GM12878 (cell line): ENCODE results near the gene MYBL2. TPM values are rescaled to one million over a fixed set of nuclear protein-coding genes. Genes with fewer than 3 reads are reported as not detected.

Experiments
- ATAC-seq: fragments of 200-7000 bp; cut with Tn5 transposase; 3 replicates; pipeline ENCODE4 v1.9.1; 2020; ENCODE audit warnings: mild to moderate bottlenecking, moderate library complexity
- BruUV-seq: library from RNA; stranded (reverse); fragments of 400-500 nt; replicated peaks from 2 replicates; lab custom pipeline; 2021; lab: Mats Ljungman, UMichigan
- CTCF ChIA-PET: fragments of 300-600 bp; sonication (Branson Sonifier 250); formaldehyde crosslinking; extraction: SDS; loops from one replicate; lab custom pipeline; 2021; ENCODE audit warnings: inconsistent platforms; lab: Yijun Ruan, JAX
- POLR2A ChIA-PET: fragments of 350-600 bp; formaldehyde crosslinking; extraction: SDS; loops from one replicate; lab custom pipeline; 2021; ENCODE audit warnings: inconsistent platforms; lab: Charles Lee
- RAD21 ChIA-PET: fragments of 300-600 bp; sonication (Branson Sonifier 250); formaldehyde crosslinking; loops from one replicate; lab custom pipeline; 2023; ENCODE audit warnings: antibody characterized with exemption; ENCODE audit not compliant: unreplicated experiment; lab: Charles Lee
- SMC1A ChIA-PET: fragments of 300-600 bp; sonication (Branson Sonifier 250); formaldehyde crosslinking; loops from one replicate; lab custom pipeline; 2023; ENCODE audit not compliant: unreplicated experiment, uncharacterized antibody; lab: Charles Lee
- DNase-seq: peaks from one replicate; pipeline ENCODE4 v3.0.0-alpha.2; 2011; ENCODE audit warnings: low read depth, low spot score
- FAIRE-seq: peaks from 3 replicates; lab custom pipeline; 2011; peaks lifted over from hg19 to GRCh38; lab: Jason Lieb, UNC
- H2AFZ ChIP-seq: 2 replicates; pipeline ENCODE4 v1.6.0; 2011; ENCODE audit warnings: low read depth, low read length, control low read depth; ENCODE audit not compliant: control insufficient read depth
- H3K27ac ChIP-seq: 2 replicates; pipeline ENCODE4 v1.5.1; 2011; ENCODE audit warnings: control low read depth; ENCODE audit not compliant: control insufficient read depth, insufficient read depth
- H3K27me3 ChIP-seq, 2 experiments: replicated peaks in 1 of 2; 2 replicates each; pipeline versions ENCODE4 v1.6.0 to v1.6.1; 2011; ENCODE audit warnings: low read length in 1 of 2; ENCODE audit not compliant: control insufficient read depth in 2 of 2, insufficient read depth in 2 of 2
- H3K36me3 ChIP-seq, 2 experiments: 2 replicates each; pipeline ENCODE4 v1.5.1; 2011; ENCODE audit warnings: low read length in 1 of 2; ENCODE audit not compliant: control insufficient read depth in 2 of 2, insufficient read depth in 2 of 2
- H3K4me1 ChIP-seq: 2 replicates; pipeline ENCODE4 v1.6.1; 2011; ENCODE audit warnings: mild to moderate bottlenecking, low read length, moderate library complexity, mixed read lengths; ENCODE audit not compliant: control insufficient read depth, insufficient read depth
- H3K4me2 ChIP-seq: 2 replicates; pipeline ENCODE4 v1.6.0; 2011; ENCODE audit warnings: control low read depth; ENCODE audit not compliant: control insufficient read depth, insufficient read depth
- H3K4me3 ChIP-seq: fragments of 200-600 bp; sonication (generic); 2 replicates; pipeline ENCODE4 v1.5.1; 2016
- H3K79me2 ChIP-seq: 2 replicates; pipeline ENCODE4 v1.6.0; 2011; ENCODE audit warnings: low read length; ENCODE audit not compliant: control insufficient read depth, insufficient read depth
- H3K9ac ChIP-seq: 2 replicates; pipeline ENCODE4 v1.8.0; 2011; ENCODE audit warnings: low read length, control low read depth, mixed read lengths; ENCODE audit not compliant: control insufficient read depth, insufficient read depth
- H3K9me3 ChIP-seq: replicated peaks from 3 replicates; pipeline ENCODE4 v1.5.1; 2011; ENCODE audit warnings: mild to moderate bottlenecking, low read length; ENCODE audit not compliant: control insufficient read depth, insufficient read depth
- H4K20me1 ChIP-seq: 2 replicates; pipeline ENCODE4 v1.6.0; 2011; ENCODE audit not compliant: control insufficient read depth, insufficient read depth
- MEF2A ChIP-seq: IDR thresholded peaks from 2 replicates; pipeline ENCODE4 v1.6.1; 2011; ENCODE audit warnings: low read depth, mild to moderate bottlenecking, low read length, moderate library complexity; ENCODE audit not compliant: insufficient read depth
- NR2F1 ChIP-seq: fragments of 450-650 bp; conservative IDR thresholded peaks from 2 replicates; pipeline ENCODE4 v1.6.1; 2017; ENCODE audit warnings: mild to moderate bottlenecking
- SMAD1 ChIP-seq: fragments of 450-650 bp; IDR thresholded peaks from 2 replicates; pipeline ENCODE4 v1.6.1; 2018; ENCODE audit warnings: mild to moderate bottlenecking, low read depth; ENCODE audit not compliant: partially characterized antibody
- ZBTB33 ChIP-seq: fragments of 450-650 bp; IDR thresholded peaks from 2 replicates; pipeline ENCODE4 v1.6.1; 2017; ENCODE audit warnings: mild to moderate bottlenecking
- WGBS: methylation state at CpG from one replicate; pipeline ENCODE4 v1.1.6; 2016; ENCODE audit warnings: low lambda C conversion rate; ENCODE audit not compliant: insufficient replicate concordance, insufficient coverage; ENCODE audit errors: missing lambda C conversion rate; 5-methylcytosine and 5-hydroxymethylcytosine counted together
- in situ Hi-C: fragments of 300-500 bp; cut with MboI; formaldehyde crosslinking; loops from 9 replicates; pipeline ENCODE4 v1.14.3; 2018; ENCODE audit warnings: mixed read lengths
- intact Hi-C: fragments of 100-400 bp; cut with micrococcal nuclease; formaldehyde crosslinking; loops from one replicate; pipeline ENCODE4 v1.14.2; 2022; ENCODE audit not compliant: unreplicated experiment
- polyA plus RNA-seq, 11 experiments: library from polyadenylated mRNA; depleted of rRNA in 4 of 11; unstranded in 6 of 11; stranded (reverse) in 5 of 11; fragments of >200 nt; fragmentation: Nextera tagmentation in 4 of 11; fragmentation: Illumina TruSeq in 1 of 11; extraction: Ambion mirVana in 4 of 11; extraction: Trizol in 1 of 11; gene quantifications; 1 replicate in 1 of 11; 2 replicates in 10 of 11; pipeline versions ENCODE4 v1.2.1 to v1.2.3, GENCODE V29; 2011 to 2016; ENCODE audit warnings: inconsistent platforms in 2 of 11, missing spikeins in 2 of 11, low read depth in 1 of 11
- total RNA-seq, 4 experiments: library from RNA; depleted of rRNA in 3 of 4; stranded (reverse); fragments of >200 nt in 3 of 4; fragmentation: Illumina TruSeq in 1 of 4; extraction: Trizol in 1 of 4; gene quantifications; 2 replicates each; pipeline versions ENCODE4 v1.2.1 to v1.2.3, GENCODE V29; 2013 to 2021
- TF ChIP-seq, protein P1 (sequence below): IDR thresholded peaks from 2 replicates; pipeline ENCODE4 v1.6.1; 2012; ENCODE audit warnings: improper control_type of control experiment, low read depth, low read length; ENCODE audit not compliant: insufficient replicate concordance

MYBL2 gene
- total and polyA plus RNA-seq, 10 of the 15 experiments (the other 5 are each of a cell fraction or from before 2014, with no cell fraction given), result 4.5 to 213 (median 74.2) TPM

- H3K27ac ChIP-seq, result no peak overlapping the region
- in situ Hi-C loops, result no loop called here
- no peak overlapping the region for H3K9ac ChIP-seq
- DNase-seq (no peak), FAIRE-seq (no peak), ATAC-seq (no peak)
- H3K9me3 ChIP-seq, result no peaks in the 10 kb centered on the region; the same call in 2 of the 3 replicates
- ChIA-PET RAD21 (interaction anchor here (2.6 kb wide), 1 partner anchor 10 kb away, joined by 6 read pairs; no protein-coding TSS in a partner anchor), SMC1A (interaction anchor here (0.8 to 2.0 kb wide), 4 partner anchors 11 to 237 kb away, joined by 3 to 5 read pairs (median 3); no protein-coding TSS in a partner anchor), POLR2A (no interaction called here), CTCF (interaction anchor here (2.1 kb wide), 1 partner anchor 17 kb away, joined by 4 read pairs; no protein-coding TSS in a partner anchor)
- H3K36me3 ChIP-seq, result no peaks in the 10 kb centered on the region
- WGBS, result 88% methylated on average over 7 of the region's 7 CpGs
- H3K79me2 ChIP-seq, result no peaks in the 10 kb centered on the region
- no peak overlapping the region for H2AFZ ChIP-seq
- H3K4me2 ChIP-seq, result no peak overlapping the region
- H4K20me1 ChIP-seq, result no peaks in the 10 kb centered on the region
- H3K27me3 ChIP-seq, result no peaks in the 10 kb centered on the region
- TF ChIP-seq ZBTB33 (no peak), MEF2A (no peak), SMAD1 (no peak), NR2F1 (no peak)
- TF ChIP-seq, protein P1, sequence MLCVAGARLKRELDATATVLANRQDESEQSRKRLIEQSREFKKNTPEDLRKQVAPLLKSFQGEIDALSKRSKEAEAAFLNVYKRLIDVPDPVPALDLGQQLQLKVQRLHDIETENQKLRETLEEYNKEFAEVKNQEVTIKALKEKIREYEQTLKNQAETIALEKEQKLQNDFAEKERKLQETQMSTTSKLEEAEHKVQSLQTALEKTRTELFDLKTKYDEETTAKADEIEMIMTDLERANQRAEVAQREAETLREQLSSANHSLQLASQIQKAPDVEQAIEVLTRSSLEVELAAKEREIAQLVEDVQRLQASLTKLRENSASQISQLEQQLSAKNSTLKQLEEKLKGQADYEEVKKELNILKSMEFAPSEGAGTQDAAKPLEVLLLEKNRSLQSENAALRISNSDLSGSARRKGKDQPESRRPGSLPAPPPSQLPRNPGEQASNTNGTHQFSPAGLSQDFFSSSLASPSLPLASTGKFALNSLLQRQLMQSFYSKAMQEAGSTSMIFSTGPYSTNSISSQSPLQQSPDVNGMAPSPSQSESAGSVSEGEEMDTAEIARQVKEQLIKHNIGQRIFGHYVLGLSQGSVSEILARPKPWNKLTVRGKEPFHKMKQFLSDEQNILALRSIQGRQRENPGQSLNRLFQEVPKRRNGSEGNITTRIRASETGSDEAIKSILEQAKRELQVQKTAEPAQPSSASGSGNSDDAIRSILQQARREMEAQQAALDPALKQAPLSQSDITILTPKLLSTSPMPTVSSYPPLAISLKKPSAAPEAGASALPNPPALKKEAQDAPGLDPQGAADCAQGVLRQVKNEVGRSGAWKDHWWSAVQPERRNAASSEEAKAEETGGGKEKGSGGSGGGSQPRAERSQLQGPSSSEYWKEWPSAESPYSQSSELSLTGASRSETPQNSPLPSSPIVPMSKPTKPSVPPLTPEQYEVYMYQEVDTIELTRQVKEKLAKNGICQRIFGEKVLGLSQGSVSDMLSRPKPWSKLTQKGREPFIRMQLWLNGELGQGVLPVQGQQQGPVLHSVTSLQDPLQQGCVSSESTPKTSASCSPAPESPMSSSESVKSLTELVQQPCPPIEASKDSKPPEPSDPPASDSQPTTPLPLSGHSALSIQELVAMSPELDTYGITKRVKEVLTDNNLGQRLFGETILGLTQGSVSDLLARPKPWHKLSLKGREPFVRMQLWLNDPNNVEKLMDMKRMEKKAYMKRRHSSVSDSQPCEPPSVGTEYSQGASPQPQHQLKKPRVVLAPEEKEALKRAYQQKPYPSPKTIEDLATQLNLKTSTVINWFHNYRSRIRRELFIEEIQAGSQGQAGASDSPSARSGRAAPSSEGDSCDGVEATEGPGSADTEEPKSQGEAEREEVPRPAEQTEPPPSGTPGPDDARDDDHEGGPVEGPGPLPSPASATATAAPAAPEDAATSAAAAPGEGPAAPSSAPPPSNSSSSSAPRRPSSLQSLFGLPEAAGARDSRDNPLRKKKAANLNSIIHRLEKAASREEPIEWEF, result no peak
- H3K4me1 ChIP-seq, result no peaks in the 10 kb centered on the region
- intact Hi-C loops, result no loop called here
- BruUV-seq, result no TSS peak
- no peak overlapping the region for H3K4me3 ChIP-seq
These were observed 96.0 kb downstream of the MYBL2 start for GRCh38 chr20:43762911-43763310.
